Skeletal muscle satellite cell (primary cell): ENCODE measurements around the gene PTN.
"Not testable (repeated sequence)": the region's sequence is repeated elsewhere in the genome, so short reads cannot be mapped to it uniquely, and the experiment has no call there.

Source experiments
- H3K27me3 ChIP-seq: 2 replicates; pipeline ENCODE4 v1.7.0; 2013; ENCODE audit warnings: low read length; ENCODE audit not compliant: control insufficient read depth, insufficient read depth
- H3K36me3 ChIP-seq: 2 replicates; pipeline ENCODE4 v1.7.0; 2013; ENCODE audit warnings: mild to moderate bottlenecking, control low read depth, low read length; ENCODE audit not compliant: insufficient read depth
- H3K4me1 ChIP-seq: 2 replicates; pipeline ENCODE4 v1.7.0; 2013; ENCODE audit warnings: low read length; ENCODE audit not compliant: control insufficient read depth, insufficient read depth
- H3K4me2 ChIP-seq: 2 replicates; pipeline ENCODE4 v1.7.0; 2013; ENCODE audit warnings: mild to moderate bottlenecking, low read length
- H3K4me3 ChIP-seq: 2 replicates; pipeline ENCODE4 v1.7.0; 2013; ENCODE audit warnings: low read length
- H3K9ac ChIP-seq: 2 replicates; pipeline ENCODE4 v1.7.0; 2013; ENCODE audit warnings: mild to moderate bottlenecking, low read depth, low read length, moderate library complexity
- H3K9me3 ChIP-seq: replicated peaks from 2 replicates; pipeline ENCODE4 v1.7.0; 2013; ENCODE audit warnings: mild to moderate bottlenecking, control low read depth, low read length

PTN gene

GRCh38 chr7:137289101-137289500 is 54.4 kb downstream of the PTN start:
- H3K9me3 ChIP-seq, result no peaks in the 10 kb centered on the region
- H3K9ac ChIP-seq, result no peak overlapping the region
- H3K4me1 ChIP-seq, result no peaks in the 10 kb centered on the region
- H3K27me3 ChIP-seq, result no peaks in the 10 kb centered on the region
- H3K4me2 ChIP-seq, result no peak overlapping the region
- no peak overlapping the region for H3K4me3 ChIP-seq
- no peaks in the 10 kb centered on the region for H3K36me3 ChIP-seq

DNA sequence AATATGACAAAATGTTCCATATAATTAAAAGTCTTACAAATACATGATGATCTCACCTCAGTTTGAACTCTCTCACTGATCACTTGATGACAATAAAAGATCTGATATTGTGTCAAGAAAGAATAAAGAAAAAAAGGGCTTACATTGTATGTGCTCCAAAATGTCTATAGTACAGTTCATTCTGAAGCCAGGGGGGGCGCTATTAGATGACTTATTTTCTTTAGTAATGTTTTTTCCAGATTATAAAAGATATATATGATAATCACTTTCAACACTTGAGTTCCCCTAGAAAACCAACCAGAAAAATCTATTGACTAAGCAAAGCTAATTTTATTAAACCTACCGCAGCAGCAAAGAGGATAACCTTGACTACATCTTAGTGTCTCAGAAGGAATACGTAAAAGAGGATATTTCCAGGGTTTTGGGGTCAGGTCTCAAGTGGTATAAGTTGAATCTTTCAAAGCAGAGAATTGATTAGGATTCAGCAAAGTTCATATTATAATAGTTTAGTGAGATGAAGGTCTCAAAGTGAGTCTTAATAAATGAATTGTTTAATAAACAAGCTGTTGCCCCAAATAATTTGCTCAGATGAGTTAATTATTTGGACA is 55.8 kb downstream of the PTN start:
- no peak overlapping the region for H3K9ac ChIP-seq
- H3K9me3 ChIP-seq, result no peaks in the 10 kb centered on the region
- H3K27me3 ChIP-seq, result no peaks in the 10 kb centered on the region
- H3K4me3 ChIP-seq, result no peak overlapping the region
- no peaks in the 10 kb centered on the region for H3K36me3 ChIP-seq
- H3K4me2 ChIP-seq, result no peak overlapping the region
- no peaks in the 10 kb centered on the region for H3K4me1 ChIP-seq

DNA sequence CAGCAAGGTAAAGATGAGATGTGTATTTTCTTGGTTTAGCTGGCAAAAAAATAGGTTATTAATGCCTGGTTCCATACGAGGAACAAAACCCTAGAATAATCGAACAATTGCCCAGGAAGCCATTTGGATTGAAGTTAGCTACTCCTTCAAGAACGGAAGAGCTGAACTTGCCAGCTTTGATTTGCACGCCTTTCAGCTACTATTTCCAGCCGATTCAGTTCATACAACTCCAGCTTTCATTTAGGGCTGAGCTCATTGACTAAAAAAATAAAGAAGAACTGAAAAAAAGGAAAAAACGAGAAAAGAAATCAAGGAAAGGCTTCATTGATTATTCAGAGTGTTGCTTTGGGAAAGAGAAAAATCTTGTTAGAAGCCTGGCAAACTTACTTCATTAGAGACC is 60.4 kb downstream of the PTN start:
- Histone ChIP-seq H3K4me2 (no peak overlapping the region), H3K27me3 (no peaks in the 10 kb centered on the region), H3K4me3 (no peak overlapping the region), H3K36me3 (no peaks in the 10 kb centered on the region), H3K9me3 (no peaks in the 10 kb centered on the region), H3K9ac (no peak overlapping the region), H3K4me1 (no peaks in the 10 kb centered on the region)

GRCh38 chr7:137282043-137282442 is 61.5 kb downstream of the PTN start:
- H3K4me2 ChIP-seq, result no peak overlapping the region
- no peak overlapping the region for H3K4me3 ChIP-seq
- no peaks in the 10 kb centered on the region for H3K36me3 ChIP-seq
- no peaks in the 10 kb centered on the region for H3K27me3 ChIP-seq
- H3K9me3 ChIP-seq, result no peaks in the 10 kb centered on the region
- no peak overlapping the region for H3K9ac ChIP-seq
- no peaks in the 10 kb centered on the region for H3K4me1 ChIP-seq

GRCh38 chr7:137276189-137276588 is 67.3 kb downstream of the PTN start:
- Histone ChIP-seq H3K4me2 (no peak overlapping the region), H3K9ac (no peak overlapping the region), H3K4me3 (no peak overlapping the region), H3K9me3 (no peaks in the 10 kb centered on the region), H3K27me3 (no peaks in the 10 kb centered on the region), H3K36me3 (no peaks in the 10 kb centered on the region), H3K4me1 (no peaks in the 10 kb centered on the region)

- Histone ChIP-seq H3K9ac (no peak overlapping the region), H3K9me3 (no peaks in the 10 kb centered on the region), H3K27me3 (no peaks in the 10 kb centered on the region), H3K4me2 (no peak overlapping the region), H3K36me3 (no peaks in the 10 kb centered on the region), H3K4me1 (no peaks in the 10 kb centered on the region), H3K4me3 (no peak overlapping the region)
Observed at GRCh38 chr7:137272249-137272648, 71.3 kb downstream of the PTN start.

DNA sequence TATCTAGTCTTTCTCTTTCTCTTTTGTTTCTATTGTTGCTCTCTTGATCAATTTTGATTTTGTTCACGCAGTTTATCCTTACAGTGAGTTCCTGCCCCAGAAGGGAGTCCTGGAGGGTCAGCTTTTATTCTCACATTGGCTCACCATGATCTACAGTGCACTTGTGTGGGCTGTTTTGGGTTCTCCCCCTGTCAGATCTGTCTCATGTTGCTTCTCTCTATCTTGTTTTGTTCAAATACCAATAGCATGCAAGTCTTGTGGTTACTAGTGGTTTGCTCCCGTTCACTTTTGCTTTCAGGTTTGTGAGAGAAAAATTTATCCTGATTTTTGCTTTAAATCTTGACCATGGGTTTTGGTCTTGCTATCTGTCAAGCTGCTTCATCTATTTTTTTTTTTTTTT is 74.3 kb downstream of the PTN start:
- Histone ChIP-seq H3K9me3 (no peaks in the 10 kb centered on the region), H3K36me3 (no peaks in the 10 kb centered on the region), H3K4me3 (no peak overlapping the region), H3K9ac (no peak overlapping the region), H3K27me3 (no peaks in the 10 kb centered on the region), H3K4me1 (no peaks in the 10 kb centered on the region), H3K4me2 (no peak overlapping the region)

DNA sequence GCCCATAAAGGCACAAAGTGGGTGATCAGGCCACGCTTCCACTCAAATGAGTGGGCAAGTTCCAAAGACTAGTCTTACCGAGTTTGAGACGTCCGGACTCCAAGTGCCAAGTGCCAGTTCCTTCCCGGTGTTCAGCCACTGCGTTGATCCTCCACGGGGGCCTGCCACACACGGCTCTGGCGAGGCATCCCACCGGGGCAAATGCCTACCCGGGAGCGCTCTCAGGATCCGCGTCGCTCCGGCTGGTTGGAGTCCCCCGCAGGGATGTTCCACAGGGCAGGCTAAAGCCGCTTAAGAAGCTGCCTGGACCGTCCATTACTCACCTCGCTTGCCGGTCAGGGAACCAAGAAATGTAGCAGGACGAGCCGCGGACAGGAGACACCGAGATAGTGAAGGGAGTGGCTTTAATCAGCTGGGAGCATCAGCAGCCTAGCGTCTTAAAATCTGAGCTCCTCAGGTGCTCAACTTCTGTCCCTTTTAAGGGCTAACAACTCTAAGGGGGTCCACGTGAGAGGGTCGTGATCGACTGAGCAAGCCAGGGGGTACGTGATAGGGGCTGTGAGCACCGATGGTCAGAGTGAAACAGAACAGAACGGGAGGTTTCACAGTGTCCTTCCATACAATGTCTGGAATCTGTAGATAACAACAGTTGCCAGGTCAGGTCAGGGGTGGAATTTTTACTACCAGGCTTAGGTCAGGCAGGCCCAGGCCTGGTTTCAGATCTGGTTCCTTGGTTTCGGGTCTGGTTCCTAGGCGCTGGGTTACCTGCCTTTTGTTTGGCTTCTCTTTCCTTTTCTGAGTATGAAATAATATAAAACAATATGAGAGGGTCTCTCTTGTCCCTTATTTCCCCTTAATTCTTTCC is 75.3 kb downstream of the PTN start:
- H3K27me3 ChIP-seq, H3K9ac ChIP-seq, H3K4me1 ChIP-seq: not testable (repeated sequence)

DNA sequence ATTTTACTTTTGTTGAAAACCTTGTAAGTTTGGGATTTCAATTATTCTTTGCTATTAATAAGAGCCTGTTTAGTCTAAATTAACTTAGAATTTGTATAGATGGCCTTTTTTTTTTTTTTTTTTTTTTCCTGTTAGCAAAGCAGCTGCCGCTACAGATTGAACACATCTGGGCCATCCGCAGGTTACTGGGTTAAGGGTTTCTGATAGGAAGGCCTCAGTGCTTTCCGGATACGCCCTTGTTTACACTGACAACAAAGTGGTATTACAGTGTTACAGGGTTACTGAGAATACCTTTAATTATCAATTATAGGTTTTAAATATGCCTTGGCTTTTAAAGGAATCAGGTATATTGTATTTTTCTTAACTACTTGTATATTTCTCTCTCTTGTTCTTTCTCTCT is 76.8 kb downstream of the PTN start:
- Histone ChIP-seq H3K9ac (no peak overlapping the region), H3K4me2 (no peak overlapping the region), H3K36me3 (no peaks in the 10 kb centered on the region), H3K4me3 (no peak overlapping the region), H3K27me3 (no peaks in the 10 kb centered on the region), H3K9me3 (no peaks in the 10 kb centered on the region), H3K4me1 (no peaks in the 10 kb centered on the region)

More for the DNA sequence above, 75.3 kb downstream of the PTN start:
- H3K36me3 ChIP-seq, H3K9me3 ChIP-seq, H3K4me2 ChIP-seq, H3K4me3 ChIP-seq: not testable (repeated sequence)

GRCh38 chr7:137265480-137265879 is 78.1 kb downstream of the PTN start:
- H3K4me2 ChIP-seq, H3K9me3 ChIP-seq, H3K4me1 ChIP-seq, H3K36me3 ChIP-seq, H3K27me3 ChIP-seq, H3K9ac ChIP-seq, H3K4me3 ChIP-seq: not testable (repeated sequence)

GRCh38 chr7:137262599-137262998 is 80.9 kb downstream of the PTN start:
- no peaks in the 10 kb centered on the region for H3K36me3 ChIP-seq
- H3K9ac ChIP-seq, result no peak overlapping the region
- H3K27me3 ChIP-seq, result no peaks in the 10 kb centered on the region
- no peak overlapping the region for H3K4me2 ChIP-seq
- no peak overlapping the region for H3K4me3 ChIP-seq
- no peaks in the 10 kb centered on the region for H3K4me1 ChIP-seq
- no peaks in the 10 kb centered on the region for H3K9me3 ChIP-seq

DNA sequence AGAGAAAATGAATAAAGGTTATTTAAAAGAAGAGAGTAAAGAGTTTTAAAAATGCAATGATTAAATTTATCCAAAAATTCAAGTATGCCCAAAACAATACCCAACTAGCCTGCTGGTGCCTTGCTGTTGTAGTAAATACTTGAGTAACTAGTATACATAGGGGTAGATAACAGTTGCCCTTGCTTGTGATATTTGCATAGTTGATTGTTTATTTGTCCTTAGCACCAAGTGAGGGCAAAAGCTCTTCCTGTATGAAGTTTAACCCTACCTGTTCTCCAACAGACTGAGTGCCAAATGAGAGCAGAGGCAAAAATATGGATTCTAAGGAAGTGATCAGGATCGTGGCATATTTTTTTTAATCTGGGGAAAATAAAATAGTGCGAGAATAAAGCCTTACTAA is 85.0 kb downstream of the PTN start:
- Histone ChIP-seq H3K4me2 (no peak overlapping the region), H3K4me1 (no peaks in the 10 kb centered on the region), H3K27me3 (no peaks in the 10 kb centered on the region), H3K9me3 (no peaks in the 10 kb centered on the region), H3K4me3 (no peak overlapping the region), H3K36me3 (no peaks in the 10 kb centered on the region), H3K9ac (no peak overlapping the region)
